ENCODE measurements around the gene GFOD1.

The GFOD1 gene, protein sequence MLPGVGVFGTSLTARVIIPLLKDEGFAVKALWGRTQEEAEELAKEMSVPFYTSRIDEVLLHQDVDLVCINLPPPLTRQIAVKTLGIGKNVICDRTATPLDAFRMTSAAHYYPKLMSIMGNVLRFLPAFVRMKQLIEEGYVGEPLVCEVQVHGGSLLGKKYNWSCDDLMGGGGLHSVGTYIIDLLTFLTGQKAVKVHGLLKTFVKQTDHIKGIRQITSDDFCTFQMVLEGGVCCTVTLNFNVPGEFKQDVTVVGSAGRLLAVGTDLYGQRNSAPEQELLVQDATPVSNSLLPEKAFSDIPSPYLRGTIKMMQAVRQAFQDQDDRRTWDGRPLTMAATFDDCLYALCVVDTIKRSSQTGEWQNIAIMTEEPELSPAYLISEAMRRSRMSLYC

DNA sequence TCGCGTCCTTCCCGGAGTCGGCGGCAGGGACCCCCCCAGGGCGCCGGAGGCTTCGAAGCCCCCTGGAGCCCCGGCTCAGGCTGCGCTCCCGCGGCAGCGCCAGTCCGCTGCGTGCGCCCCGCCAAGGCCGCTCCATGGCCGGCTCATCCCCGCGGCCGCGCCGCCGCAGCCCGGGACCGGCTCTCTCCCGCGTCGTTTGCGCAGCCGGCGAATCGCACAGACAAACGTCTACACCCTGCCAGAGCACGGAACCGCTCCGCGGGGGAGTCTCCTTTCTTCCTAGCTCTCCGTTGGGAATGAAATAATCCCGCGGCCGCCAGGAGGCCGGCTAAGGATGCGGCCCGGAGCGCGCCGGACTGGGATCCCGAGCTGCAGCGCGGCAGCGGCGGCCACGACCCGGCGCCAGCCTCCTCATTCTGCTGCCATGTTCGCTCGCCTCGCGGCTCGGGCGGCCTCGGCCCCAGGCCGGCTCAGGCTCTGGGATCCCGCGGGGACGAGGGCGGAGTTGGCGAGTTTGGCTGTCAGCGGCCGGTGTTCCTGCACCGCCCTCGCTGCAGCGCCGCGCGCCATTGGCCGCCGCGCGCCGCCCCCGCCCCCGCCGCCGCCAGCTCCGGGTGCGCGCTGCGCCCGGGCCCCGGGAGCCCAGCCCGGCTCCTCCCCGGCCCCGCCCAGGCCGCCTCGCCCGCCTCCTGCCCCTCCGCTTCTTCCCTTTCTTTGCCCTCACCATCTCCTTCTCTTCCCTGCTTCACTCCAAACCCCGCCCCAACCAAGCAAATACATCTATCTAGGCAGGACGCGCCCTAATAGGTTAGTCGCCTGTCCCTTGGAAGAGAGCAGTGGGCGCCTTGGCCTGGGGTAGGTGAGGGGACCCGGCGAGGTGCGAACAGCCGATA is at the start of gene GFOD1:
TSS of gene GFOD1 (minus strand) at position 479 of the 893 bp plus-strand sequence. CDS start 710 bp downstream, outside the sequence.
- peak; percentile 73 for DNase-seq

DNA sequence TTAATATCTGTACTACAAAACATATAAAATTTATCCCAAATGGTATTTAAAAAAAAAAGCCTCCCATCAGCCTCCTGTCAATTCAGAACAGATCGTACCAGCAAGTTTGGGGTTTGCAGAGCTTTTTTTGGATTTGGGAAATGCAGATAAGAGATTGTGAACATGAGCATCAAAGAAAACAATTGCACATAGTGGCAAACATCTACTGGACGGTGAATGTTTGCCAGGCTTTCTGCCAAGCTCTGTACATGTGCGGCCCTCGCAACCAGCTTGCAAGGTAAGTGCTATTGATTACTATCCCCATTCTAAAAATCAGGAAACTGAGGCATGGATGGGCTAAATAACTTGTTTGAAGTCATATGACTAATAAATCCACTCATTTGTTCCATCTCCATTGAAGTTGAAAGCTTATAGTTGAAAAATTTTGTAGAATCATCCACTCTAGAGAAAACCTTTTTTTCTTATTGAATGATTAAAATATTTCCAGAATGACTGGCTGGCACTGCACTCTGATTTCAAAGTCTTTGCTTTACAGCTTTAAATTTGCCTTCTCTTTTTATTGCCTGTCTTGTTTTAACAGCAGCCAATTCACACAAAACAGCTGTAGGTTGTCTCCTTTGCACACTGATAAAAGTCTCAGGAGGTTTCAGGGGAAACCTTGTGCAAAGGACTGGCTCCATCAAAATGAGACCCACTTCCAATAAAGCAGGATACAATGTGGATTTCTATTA is 49.6 kb upstream of the GFOD1 start:
- DNase-seq: no peak

DNA sequence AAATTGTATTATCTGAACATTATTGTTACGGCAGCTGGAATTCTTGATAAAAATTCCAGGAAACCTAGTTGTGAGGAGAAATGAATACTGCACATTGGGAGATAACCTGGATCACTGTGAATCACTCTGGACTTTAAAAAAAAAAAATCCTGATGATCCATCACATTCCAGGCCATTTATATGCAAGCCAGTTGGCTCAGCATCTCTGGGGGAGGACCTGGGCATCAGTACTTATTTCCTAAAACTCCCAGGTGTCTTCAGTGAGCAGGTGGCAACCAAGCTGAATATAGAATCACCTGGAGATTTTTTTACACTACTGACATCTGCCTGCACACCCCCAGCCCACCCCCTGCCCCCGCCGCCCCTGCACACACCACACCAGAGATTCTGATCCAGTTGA is 47.9 kb upstream of the GFOD1 start:
- DNase-seq: no peak

DNA sequence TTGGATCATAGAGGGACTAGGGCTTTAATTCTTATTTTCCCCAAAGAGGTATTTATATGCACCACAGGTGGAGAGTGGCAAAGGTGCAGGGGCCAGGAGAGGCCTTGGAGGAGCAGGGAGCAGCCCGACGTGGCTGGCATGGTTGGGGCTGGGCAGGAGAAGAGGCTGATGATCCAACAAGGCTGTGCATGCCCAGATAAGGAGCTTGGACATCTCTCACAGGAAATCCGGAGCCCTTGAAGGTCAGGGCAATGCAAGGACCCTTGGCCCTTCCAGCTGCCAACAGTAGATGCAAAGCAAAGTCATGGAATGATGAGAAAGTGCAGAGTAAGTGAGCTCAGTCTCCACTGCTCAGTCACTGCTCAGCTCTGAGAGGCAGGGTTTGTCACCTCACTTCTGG is 47.1 kb upstream of the GFOD1 start:
- DNase-seq: no peak

DNA sequence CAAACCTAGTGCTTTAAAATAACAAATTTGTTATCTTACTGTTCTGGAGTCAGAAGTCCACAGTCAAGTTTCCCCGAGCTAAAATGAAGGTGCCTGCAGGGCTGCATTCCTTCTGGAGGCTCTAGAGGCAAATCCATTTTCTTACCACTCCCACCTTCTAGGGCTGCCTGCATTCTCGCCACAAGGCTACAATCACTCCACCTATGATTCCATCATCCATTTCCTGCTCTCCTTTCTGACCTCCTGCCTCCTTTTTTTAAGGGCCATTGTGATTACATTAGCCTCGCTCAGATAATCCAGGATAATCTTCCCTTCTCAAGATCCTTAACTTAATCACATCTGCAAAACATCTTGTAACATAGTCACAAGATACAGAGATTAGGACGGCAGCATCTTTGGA is 44.6 kb upstream of the GFOD1 start:
- DNase-seq: no peak

DNA sequence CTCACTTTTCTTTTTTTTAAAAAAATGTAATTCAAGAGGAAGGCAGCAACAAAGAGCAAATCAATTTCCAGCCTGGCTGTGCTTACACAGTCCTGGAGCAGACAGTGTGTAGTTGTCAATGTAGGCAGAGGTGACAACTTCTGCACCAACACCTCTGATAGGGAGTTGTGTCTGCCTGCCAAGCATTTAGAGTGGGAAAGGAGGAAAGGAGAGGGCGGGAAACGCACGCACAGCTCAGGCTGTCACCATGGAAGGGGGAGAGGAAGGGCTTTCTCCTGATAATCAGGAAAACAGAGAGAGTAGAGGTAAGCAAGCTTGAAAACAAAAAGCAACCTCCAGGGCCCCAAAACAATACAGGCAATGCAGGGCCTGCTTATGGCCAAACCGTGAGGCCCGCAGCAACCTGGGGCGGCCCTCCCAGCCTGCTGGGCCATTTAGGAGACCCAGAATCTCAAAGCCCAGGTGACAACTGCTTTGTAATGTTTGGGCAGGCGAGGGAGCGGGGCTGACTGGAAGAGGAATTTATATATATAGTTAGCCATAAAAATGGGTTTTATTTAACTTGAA is 41.5 kb upstream of the GFOD1 start:
- DNase-seq: no peak

DNA sequence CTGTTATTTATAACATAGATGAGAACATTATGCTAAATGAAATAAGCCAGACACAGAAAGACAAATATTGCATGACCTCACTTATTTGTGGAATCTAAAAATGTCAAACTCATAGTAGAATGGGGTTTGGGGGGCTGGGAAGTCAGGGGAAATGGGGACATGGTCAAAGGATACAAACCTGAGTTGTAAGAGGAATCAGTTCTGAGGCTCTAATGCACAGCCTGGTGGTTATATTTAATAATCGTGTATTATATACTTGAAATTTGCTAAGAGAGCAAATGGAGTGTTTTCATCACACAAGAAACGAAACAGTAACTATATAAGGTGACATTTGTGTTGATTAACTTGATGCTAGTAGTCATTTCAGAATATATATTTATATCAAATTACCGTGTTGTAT is 40.8 kb upstream of the GFOD1 start:
- no peak for DNase-seq

DNA sequence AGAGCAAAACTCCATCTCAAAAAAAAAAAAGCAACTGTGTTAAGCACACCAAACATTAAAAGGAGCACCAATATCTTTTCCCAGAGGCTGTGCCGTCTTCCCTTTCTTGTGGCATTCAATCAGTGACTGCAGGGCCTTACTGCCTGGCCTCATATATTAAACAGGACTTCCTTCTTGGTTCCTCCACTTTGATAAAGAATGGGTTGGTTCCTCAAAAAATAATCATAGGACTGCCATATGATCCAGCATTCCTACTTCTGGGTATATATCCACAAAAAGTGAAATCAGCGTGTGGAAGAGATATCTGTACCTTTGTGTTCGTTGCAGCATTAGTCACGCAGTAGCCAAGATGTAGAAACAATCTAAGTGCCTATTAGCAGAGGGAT is 40.3 kb upstream of the GFOD1 start:
- DNase-seq: no peak

DNA sequence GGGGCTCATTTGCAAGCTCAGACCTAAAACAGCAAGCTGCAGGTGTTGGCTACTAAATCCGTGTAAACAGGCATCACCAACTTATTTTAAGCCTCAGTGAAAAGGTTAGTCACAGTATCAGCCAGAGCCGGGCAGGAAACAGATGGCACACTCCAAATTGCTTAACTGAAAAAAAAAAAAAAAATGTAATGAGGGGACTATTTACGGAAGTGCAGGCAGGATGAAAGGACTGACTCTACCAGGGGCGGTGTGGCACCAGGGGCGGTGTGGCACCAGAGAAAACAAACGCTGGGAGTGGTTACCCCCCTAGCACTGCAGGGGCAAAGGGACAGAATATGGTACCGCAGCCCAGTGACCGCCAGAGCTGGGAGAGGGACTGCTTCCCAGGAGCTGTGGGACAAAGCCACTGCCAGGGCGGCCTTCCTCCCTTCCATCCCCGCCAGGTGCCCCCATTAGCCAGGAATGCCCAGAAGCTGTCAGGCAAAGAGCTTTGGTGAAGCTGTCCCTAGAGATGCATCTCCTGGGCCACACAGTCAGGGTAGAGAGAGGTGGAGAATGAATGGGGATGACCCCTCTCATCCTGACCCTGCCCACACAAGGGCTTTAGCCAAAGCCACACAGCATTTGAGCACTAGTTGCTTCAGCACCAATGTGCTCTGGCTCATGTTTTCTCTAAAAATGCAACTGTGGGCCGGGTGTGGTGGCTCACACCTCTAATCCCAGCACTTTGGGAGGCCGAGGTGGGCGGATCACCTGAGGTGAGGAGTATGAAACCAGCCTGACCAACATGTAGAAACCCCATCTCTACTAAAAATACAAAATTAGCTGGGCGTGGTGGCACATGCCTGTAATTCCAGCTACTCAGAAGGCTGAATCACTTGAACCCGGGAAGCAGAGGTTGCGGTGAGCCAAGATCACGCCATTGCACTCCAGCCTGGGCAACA is 39.6 kb upstream of the GFOD1 start:
- DNase-seq: peak; percentile 79

DNA sequence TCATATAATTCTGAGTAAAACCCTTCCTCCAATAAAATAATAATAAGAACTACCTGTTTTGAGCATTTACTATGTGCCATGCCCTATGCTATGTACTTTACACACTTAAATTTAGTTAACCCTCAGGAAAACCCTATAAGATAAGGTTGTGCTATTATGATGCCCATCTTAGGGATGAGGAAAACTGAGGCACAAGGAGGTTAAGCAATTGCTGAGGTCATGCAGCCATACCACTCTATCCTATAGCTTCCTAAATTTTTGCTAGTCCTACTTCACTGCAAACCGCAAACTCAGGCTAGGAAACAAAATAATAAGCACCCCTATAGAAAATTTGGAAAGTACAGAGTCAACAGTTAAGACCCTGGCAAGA is 38.9 kb upstream of the GFOD1 start:
- no peak for DNase-seq

DNA sequence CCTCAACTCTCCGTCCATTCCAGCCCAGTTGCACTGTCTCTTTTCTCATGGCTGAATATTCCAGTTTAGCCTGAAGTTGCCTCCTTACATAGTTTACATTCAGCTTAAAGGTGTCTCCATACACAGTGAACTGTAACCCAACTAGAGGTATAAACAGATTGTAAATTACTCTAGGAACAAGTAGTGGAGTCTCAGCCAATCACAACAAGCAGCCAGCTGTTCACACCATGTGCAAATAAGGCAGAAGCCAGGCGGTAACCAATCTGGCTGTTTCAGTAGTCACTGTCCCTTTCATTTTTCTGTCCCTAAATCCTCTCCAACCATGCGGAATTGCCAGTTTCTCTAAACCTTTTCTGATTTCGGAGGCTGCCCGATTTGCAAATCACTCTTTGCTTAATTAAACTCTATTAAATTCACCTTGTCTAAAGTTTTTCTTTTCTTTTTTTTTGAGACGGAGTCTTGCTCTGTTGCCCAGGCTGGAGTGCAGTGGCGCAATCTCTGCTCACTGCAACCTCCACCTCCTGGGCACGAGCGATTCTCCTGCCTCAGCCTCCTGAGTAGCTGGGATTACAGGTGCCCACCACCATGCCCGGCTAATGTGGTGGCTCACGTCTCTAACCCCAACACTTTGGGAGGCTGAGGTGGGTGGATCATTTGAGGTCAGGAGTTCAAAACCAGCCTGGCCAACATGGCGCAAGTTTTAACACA is 37.6 kb upstream of the GFOD1 start:
- DNase-seq: peak; percentile 39

DNA sequence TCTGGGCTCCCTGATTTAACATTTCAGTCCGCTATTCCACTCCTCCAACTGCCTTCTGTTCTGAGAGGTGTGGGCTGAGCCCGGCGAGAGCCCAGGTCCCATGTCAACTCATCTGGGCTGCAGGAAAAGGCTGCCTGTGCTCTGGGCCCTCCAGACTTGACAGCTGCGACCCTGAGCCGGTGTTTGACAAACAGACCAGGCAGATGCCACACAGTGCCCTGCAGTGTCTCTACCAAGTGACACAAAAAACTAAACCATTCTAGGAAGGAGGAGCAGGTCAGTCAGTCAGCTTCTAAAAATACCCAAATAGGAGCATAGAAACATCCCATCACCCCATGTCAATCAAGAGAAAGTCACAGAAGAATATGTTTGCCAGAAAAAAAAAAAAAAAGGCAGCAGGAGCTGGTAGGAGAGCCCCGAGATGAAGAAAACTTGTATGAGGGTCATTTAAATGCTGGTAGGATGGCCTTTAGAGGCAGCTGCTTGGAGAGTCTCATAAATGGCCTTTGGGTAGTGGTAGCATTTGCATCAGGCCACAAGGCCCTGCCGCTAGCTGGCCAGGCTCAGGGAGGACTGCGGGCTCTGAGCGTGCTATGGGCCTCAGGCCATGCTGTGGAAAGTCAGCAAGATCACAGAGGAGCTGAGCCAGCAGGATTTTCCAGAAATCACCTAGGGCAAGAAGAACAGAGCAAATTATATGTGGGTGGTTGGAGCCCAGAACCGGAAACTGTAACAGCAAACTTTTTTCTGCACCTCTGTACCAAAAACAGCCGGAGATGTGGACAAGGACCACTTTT is 36.6 kb upstream of the GFOD1 start:
- DNase-seq: no peak

DNA sequence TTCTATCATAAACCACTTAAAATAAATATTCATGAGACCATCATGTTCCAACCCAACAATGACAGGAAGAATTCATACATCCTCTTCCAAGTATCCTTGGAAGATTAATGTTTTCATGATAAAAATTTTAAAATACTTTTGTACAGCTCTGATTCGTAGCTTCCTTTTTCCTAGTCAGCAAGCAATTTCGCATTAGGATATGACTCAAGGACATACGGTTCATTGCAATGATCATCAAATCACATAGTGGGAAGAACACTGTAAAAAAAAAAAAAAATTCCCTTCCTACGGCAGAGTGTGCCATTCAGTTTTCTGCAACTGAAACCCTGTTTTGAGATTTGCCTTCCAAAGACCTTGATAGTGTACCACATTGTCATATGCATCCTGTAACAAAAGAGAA is 35.3 kb upstream of the GFOD1 start:
- no peak for DNase-seq

DNA sequence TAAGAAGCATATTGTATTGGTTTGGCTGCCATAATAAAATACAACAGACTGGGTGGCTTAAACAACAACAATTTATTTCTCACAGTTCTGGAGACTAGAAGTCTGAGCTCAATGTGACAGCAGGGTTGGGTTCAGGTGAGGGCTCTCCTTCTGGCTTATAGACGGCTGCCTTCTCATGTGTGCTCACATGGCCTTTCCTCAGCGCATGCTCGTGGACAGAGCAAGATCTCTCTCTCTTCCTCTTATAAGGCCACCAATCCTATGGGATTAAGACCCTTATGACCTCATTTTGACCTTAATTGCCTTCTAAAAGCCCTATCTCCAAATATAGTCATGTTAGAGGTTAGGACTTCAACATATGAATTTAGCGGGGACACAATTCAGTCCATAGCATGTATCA is 32.4 kb upstream of the GFOD1 start:
- no peak for DNase-seq

DNA sequence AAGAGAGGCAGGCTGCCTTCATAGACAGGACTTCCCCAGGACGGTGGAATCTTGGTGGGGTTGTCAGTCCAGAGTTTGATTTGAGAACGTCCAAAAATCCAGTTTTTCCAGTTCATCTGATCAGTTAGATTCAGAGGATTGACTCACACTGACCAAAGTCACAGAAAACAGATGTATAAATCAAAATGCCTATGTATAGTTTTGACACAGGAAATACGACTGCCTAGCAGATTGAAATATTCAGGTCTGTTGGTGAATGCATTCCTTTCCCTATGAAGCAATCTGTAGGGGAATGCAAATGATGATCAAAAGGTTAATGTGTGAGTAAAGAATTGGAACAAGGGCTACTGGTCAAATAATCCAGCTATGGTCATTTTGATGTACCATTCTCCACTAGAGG is 29.7 kb upstream of the GFOD1 start:
- no peak for DNase-seq

DNA sequence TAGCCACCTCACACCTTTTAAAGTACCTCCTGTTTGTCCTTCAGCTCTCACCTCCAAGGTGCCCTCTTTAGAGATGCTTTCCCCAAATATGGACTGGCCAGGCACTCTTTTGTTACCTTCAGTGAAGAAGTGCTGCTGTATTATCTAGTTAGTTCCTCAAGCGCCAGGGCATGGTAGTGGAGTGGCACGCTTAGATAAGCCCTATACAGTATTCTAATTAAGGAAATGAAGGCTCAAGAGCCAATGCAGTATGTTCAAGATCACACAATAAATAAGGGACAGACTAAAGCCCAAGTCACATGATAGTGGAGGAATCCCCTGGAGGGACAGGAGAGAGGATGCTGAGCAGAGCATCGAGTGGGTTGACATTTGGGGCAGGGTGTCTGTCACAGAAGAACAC is 28.5 kb upstream of the GFOD1 start:
- no peak for DNase-seq

DNA sequence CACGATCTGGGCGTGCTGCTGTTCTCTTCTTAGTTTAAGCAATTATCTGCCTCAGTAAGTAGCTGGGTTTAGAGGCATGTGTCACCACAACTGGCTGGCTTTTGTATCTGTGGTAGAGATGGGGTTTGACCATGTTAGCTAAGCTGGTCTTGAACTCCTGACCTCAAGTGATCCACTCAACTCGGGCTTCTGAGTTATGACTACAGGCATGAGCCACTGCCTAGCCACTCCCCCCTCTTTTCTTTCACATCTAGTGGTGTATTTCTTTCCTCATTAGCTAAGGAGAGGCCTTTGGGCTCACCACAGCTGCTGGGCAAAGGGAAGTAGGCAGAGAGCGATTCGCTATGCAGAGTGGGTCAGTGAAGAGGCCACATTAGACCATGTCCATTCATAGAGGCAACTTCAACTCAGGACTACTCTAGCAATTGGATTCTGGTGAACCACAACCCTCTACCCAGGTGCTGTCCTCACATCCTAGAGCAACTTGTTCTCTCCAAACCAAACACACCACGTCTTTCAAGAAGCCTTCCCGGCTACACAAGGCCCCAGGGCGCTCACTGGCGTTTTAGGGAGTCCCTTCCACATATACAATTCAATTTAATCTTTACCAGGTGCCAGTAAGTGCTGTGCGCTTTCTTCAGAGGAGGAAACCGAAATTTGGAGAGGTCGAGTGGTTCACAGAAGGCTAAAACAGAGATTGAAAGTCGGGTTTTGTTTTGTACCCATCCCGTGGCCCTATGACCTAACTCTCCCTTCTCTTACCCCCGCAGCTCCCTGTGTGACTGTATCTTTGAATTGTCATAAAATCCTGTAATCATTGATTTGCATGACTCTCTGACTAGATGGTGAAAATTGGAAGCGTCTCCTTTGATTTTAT is 26.5 kb upstream of the GFOD1 start:
- no peak for DNase-seq

DNA sequence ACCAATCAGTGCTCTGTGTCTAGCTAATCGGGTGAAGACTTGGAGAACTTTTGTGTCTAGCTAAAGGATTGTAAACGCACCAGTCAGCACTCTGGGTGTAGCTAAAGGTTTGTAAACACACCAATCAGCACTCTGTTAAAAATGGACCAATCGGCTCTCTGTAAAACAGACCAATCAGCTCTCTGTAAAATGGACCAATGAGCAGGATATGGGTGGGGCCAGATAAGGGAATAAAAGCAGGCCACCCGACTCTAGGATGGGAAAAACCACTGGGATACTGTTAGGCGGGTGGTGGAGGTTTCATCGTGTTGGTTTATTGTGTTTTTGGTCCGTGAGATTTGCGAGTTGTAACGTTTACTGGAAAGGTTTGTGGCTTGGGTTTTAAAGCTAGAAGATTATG is 25.5 kb upstream of the GFOD1 start:
- no peak for DNase-seq

DNA sequence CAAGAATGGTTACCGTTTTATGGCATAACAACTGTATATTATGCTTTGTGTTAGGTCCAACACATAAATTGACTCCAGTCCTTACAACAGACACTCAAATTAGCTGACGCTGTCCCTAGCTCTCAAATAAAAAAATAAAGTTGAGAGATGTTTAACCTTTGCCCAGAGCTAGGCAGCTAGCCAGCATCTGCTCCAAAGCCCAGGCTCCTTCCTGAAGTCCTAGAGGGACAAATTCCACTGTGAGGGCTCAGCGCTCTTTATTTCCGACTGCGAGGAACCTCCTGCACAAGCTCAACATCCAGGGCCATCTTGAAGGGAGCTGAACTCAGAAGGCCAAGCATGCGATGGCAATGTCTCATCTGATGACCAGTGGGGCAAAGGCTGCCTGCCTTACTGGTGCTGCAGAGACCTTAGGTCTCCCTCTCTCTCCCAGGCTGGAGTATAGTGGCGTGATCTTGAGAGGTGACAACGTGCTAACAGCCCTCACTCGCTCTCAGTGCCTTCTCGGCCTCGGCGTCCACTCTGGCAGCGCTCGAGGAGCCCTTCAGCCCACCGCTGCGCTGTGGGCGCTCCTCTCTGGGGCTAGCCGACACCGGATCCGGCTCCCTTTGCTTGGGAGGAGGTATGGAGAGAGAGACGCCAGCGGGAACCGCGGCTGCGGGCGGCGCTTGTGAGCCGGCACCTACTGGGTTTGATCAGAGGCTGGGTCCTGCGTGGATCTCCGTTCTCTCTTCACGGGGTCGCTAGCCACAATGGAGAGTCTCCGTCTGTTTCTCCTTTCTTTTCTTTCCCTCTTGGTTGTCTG is 24.7 kb upstream of the GFOD1 start:
- no peak for DNase-seq
